Measurements from ENCODE around the gene ADGRE2. TPM values are rescaled to one million over a fixed set of nuclear protein-coding genes. Genes with fewer than 3 reads are reported as not detected.

Gene ADGRE2
- total and polyA plus RNA-seq, 4 donors: 2.8 to 40.2 (median 14.9) TPM

DNA sequence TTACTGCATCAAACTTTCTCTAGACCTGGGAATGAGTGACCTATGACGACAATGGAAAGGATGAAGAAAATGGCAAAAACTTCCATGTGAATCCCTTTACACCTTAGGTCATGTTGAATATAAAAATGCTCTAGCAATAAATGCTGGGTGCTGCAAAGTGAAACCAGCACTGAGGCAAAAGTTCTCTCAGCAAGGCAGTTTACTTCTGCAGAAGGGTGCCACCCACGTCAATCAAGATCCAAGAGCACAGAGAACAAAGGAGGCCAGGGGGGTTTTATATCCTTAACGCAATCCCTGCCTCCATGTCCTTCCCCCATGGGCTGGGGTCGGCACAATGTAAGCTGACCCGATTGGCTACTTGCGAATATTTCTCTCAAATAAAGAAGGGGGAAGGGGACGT is 49.8 kb downstream of the ADGRE2 start:
- peaks cover 0 to 6% (median 0%) of the 10 kb centered on the region in 4 donors for H3K36me3 ChIP-seq (ENCODE audit: control insufficient read depth in 4 of 4, insufficient read depth in 4 of 4, low read length in 4 of 4)
- H3K27me3 ChIP-seq (ENCODE audit: control insufficient read depth in 3 of 3, insufficient read depth in 3 of 3, low read length in 2 of 3): peaks cover 0 to 3% (median 0%) of the 10 kb centered on the region in 3 donors
- ATAC-seq (ENCODE audit: insufficient read depth, low FRiP score): no peak
- H3K9ac ChIP-seq (ENCODE audit: insufficient read depth in 1 of 2, low read length in 2 of 2): no peak overlapping the region
- 81 to 90% methylated on average over 7 of the region's 7 CpGs for WGBS, 2 donors
- no peak overlapping the region for H3K27ac ChIP-seq (ENCODE audit: low read depth in 1 of 2, low read length in 1 of 2)
- H3K4me1 ChIP-seq (ENCODE audit: control insufficient read depth in 5 of 5, insufficient read depth in 5 of 5, low read length in 5 of 5): no peaks in the 10 kb centered on the region
- no peak for DNase-seq
- TF ChIP-seq, protein P1, sequence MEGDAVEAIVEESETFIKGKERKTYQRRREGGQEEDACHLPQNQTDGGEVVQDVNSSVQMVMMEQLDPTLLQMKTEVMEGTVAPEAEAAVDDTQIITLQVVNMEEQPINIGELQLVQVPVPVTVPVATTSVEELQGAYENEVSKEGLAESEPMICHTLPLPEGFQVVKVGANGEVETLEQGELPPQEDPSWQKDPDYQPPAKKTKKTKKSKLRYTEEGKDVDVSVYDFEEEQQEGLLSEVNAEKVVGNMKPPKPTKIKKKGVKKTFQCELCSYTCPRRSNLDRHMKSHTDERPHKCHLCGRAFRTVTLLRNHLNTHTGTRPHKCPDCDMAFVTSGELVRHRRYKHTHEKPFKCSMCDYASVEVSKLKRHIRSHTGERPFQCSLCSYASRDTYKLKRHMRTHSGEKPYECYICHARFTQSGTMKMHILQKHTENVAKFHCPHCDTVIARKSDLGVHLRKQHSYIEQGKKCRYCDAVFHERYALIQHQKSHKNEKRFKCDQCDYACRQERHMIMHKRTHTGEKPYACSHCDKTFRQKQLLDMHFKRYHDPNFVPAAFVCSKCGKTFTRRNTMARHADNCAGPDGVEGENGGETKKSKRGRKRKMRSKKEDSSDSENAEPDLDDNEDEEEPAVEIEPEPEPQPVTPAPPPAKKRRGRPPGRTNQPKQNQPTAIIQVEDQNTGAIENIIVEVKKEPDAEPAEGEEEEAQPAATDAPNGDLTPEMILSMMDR (IDR thresholded peaks at IDR 0.05; ENCODE audit: control extremely low read depth, extremely low read depth): no peak
- H3K4me3 ChIP-seq: no peak overlapping the region
- peaks cover 0 to 31% (median 19%) of the 10 kb centered on the region in 4 donors for H3K9me3 ChIP-seq (ENCODE audit: control insufficient read depth in 4 of 4, insufficient read depth in 3 of 4, low read length in 3 of 4)

DNA sequence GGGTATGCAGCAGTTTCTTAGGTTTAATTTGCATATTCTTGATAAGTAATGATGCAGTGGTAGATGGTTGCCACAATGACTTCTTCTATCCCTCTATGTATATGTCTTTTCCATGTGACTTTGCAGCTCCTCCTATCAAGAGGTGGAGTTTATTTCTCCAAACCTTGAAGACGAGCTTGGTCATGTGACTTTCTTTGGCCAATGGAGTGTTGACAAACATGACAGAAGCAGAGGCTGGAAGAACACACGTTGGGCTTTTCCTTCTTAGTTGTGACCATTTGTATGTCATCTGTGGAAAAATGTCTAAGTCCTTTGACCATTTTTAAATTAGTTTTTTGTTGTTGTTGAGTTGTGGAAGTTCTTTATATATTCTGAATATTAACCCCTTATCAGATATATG is 56.2 kb downstream of the ADGRE2 start:
- WGBS, 2 donors: 88 to 89% methylated on average over 2 of the region's 2 CpGs
- no peak for ATAC-seq (ENCODE audit: insufficient read depth, low FRiP score)
- no peak overlapping the region for H3K27ac ChIP-seq (ENCODE audit: low read depth in 1 of 2, low read length in 1 of 2)
- peaks cover 19 to 54% (median 35%) of the 10 kb centered on the region in 4 donors for H3K36me3 ChIP-seq (ENCODE audit: control insufficient read depth in 4 of 4, insufficient read depth in 4 of 4, low read length in 4 of 4)
- no peak overlapping the region for H3K9ac ChIP-seq (ENCODE audit: insufficient read depth in 1 of 2, low read length in 2 of 2)
- TF ChIP-seq, protein P1 (IDR thresholded peaks at IDR 0.05; ENCODE audit: control extremely low read depth, extremely low read depth): no peak
- DNase-seq: no peak
- H3K4me1 ChIP-seq (ENCODE audit: control insufficient read depth in 5 of 5, insufficient read depth in 5 of 5, low read length in 5 of 5): no peaks in the 10 kb centered on the region
- H3K9me3 ChIP-seq (ENCODE audit: control insufficient read depth in 4 of 4, insufficient read depth in 3 of 4, low read length in 3 of 4): peaks cover 19 to 64% (median 43%) of the 10 kb centered on the region in 4 donors
- H3K4me3 ChIP-seq: no peak overlapping the region
- H3K27me3 ChIP-seq (ENCODE audit: control insufficient read depth in 3 of 3, insufficient read depth in 3 of 3, low read length in 2 of 3): no peaks in the 10 kb centered on the region

GRCh38 chr19:14719162-14719561 is 59.2 kb downstream of the ADGRE2 start:
- TF ChIP-seq, protein P1 (IDR thresholded peaks at IDR 0.05; ENCODE audit: control extremely low read depth, extremely low read depth): no peak
- Histone ChIP-seq H3K9ac (ENCODE audit: insufficient read depth in 1 of 2, low read length in 2 of 2) (no peak overlapping the region), H3K36me3 (ENCODE audit: control insufficient read depth in 4 of 4, insufficient read depth in 4 of 4, low read length in 4 of 4) (peaks cover 47 to 84% (median 63%) of the 10 kb centered on the region in 4 donors), H3K27ac (ENCODE audit: low read depth in 1 of 2, low read length in 1 of 2) (no peak overlapping the region), H3K27me3 (ENCODE audit: control insufficient read depth in 3 of 3, insufficient read depth in 3 of 3, low read length in 2 of 3) (no peaks in the 10 kb centered on the region), H3K9me3 (ENCODE audit: control insufficient read depth in 4 of 4, insufficient read depth in 3 of 4, low read length in 3 of 4) (peaks cover 26 to 63% (median 54%) of the 10 kb centered on the region in 4 donors), H3K4me3 (no peak overlapping the region), H3K4me1 (ENCODE audit: control insufficient read depth in 5 of 5, insufficient read depth in 5 of 5, low read length in 5 of 5) (no peaks in the 10 kb centered on the region)
- DNase-seq: no peak
- ATAC-seq (ENCODE audit: insufficient read depth, low FRiP score): no peak
- 97 to 99% methylated on average over 3 of the region's 3 CpGs for WGBS, 2 donors

All from lung (tissue), 12 donors.